Measurements from ENCODE around the gene SPESP1. TPM values are rescaled to one million over a fixed set of nuclear protein-coding genes. Genes with fewer than 3 reads are reported as not detected.

The SPESP1 gene
- total and polyA plus RNA-seq, 10 donors, result 0.43 to 5.9 (median 2.2) TPM

GRCh38 chr15:68982976-68983563 is 52.7 kb downstream of the SPESP1 start:
- Histone ChIP-seq H3K27ac (no peak overlapping the region), H3K4me3 (no peak overlapping the region), H3K9me3 (no peaks in the 10 kb centered on the region), H3K36me3 (no peaks in the 10 kb centered on the region), H3K27me3 (replicated peaks in 1 of 7) (peaks cover 0 to 16% (median 0%) of the 10 kb centered on the region in 7 donors), H3K4me1 (no peaks in the 10 kb centered on the region)
- no peak for TF ChIP-seq POLR2AphosphoS5 (IDR thresholded peaks at IDR 0.05)
- TF ChIP-seq POLR2A (IDR thresholded peaks at IDR 0.05), result no peak
- no peak for TF ChIP-seq CTCF (IDR thresholded peaks at IDR 0.05 in 8 of 11, conservative IDR thresholded peaks at IDR 0.05 in 3 of 11)
- intact Hi-C loops (cut with DNase I; ENCODE audit: low total_unique reads), result no loop called here
- DNase-seq, result no peak
- WGBS, 5 donors, result 90 to 96% (median 93%) methylated on average over 6 of the region's 6 CpGs

GRCh38 chr15:68983961-68984481 is 53.7 kb downstream of the SPESP1 start:
- H3K27ac ChIP-seq, result no peak overlapping the region
- 81 to 92% (median 86%) methylated on average over 4 of the region's 4 CpGs for WGBS, 5 donors
- no peak for DNase-seq

GRCh38 chr15:68984586-68984985 is 54.3 kb downstream of the SPESP1 start:
- WGBS, 5 donors, result 86 to 92% (median 88%) methylated on average over 3 of the region's 3 CpGs
- peaks cover 0 to 16% (median 0%) of the 10 kb centered on the region in 7 donors for H3K27me3 ChIP-seq (replicated peaks in 1 of 7)
- H3K27ac ChIP-seq, result no peak overlapping the region
- DNase-seq, result no peak
- H3K4me3 ChIP-seq, result no peak overlapping the region
- no peaks in the 10 kb centered on the region for H3K36me3 ChIP-seq
- H3K9me3 ChIP-seq, result no peaks in the 10 kb centered on the region
- TF ChIP-seq CTCF (IDR thresholded peaks at IDR 0.05 in 8 of 11, conservative IDR thresholded peaks at IDR 0.05 in 3 of 11) (no peak), POLR2A (IDR thresholded peaks at IDR 0.05) (no peak), POLR2AphosphoS5 (IDR thresholded peaks at IDR 0.05) (no peak)
- intact Hi-C loops (cut with DNase I; ENCODE audit: low total_unique reads), result no loop called here
- H3K4me1 ChIP-seq, result no peaks in the 10 kb centered on the region

More at GRCh38 chr15:68983961-68984481, 53.7 kb downstream of the SPESP1 start:
- intact Hi-C loops (cut with DNase I; ENCODE audit: low total_unique reads), result no loop called here
- Histone ChIP-seq H3K4me3 (no peak overlapping the region), H3K9me3 (no peaks in the 10 kb centered on the region), H3K27me3 (replicated peaks in 1 of 7) (peaks cover 0 to 16% (median 0%) of the 10 kb centered on the region in 7 donors), H3K36me3 (no peaks in the 10 kb centered on the region), H3K4me1 (no peaks in the 10 kb centered on the region)
- TF ChIP-seq CTCF (IDR thresholded peaks at IDR 0.05 in 8 of 11, conservative IDR thresholded peaks at IDR 0.05 in 3 of 11) (no peak), POLR2AphosphoS5 (IDR thresholded peaks at IDR 0.05) (no peak), POLR2A (IDR thresholded peaks at IDR 0.05) (no peak)

- H3K27ac ChIP-seq, result no peak overlapping the region
- H3K4me1 ChIP-seq, result no peaks in the 10 kb centered on the region
- no peaks in the 10 kb centered on the region for H3K36me3 ChIP-seq
- peaks cover 0 to 11% (median 0%) of the 10 kb centered on the region in 7 donors for H3K27me3 ChIP-seq (replicated peaks in 1 of 7)
- no peaks in the 10 kb centered on the region for H3K9me3 ChIP-seq
- WGBS, 5 donors, result 78 to 88% (median 82%) methylated on average over 5 of the region's 5 CpGs
- intact Hi-C loops (cut with DNase I; ENCODE audit: low total_unique reads), result no loop called here
- DNase-seq, result no peak
- H3K4me3 ChIP-seq, result no peak overlapping the region
- TF ChIP-seq CTCF (IDR thresholded peaks at IDR 0.05 in 8 of 11, conservative IDR thresholded peaks at IDR 0.05 in 3 of 11) (no peak), POLR2A (IDR thresholded peaks at IDR 0.05) (no peak), POLR2AphosphoS5 (IDR thresholded peaks at IDR 0.05) (no peak)
Observed at GRCh38 chr15:68985361-68985891, 55.1 kb downstream of the SPESP1 start.
